Measurements from ENCODE around the gene COG6. TPM values are rescaled to one million over a fixed set of nuclear protein-coding genes. Genes with fewer than 3 reads are reported as not detected.

Gene COG6
- total and polyA plus RNA-seq, 2 experiments from 2014 or later = 35.2 to 40.4 TPM

DNA sequence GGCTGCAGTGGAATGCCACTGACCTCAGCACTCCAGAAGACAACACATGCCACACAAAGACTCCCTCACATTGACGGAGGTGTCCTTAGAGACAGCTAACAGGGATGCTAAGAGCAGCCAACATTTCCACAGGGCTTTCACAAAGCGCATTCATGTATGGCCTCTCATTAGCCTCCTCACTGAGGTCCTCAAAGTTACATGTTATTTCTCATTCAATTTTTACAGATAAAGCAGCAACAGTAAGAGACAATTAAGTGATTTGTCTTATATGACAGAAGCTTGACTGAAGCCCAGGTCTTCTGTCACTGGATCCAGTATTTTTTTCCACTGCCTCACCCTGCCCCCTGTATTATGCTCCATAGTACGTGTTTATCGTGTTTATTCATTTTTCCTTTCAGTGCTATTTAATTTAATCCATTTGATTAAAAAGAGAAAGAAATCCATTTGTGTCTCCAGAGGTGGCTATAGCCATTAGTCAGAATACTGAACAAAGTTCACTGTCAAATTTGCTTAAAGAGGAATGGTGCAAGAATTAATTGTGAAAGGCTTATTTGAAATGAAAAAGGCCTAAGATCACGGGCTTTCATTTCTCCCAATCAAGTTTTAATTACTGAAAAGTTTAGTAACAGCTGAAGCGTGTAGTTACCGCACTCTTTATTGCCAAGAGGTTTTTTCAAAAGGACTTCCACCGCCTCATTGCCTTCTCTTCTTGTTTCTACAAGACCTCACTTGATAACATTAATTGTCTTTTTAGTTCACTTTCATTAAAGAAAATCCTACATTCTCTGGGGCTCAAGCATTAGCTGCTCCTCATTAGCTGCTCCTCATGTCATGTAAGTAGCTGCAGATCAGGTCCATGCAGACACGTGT, 115.0 kb downstream of the COG6 start:
- Histone ChIP-seq H3K4me3 (no peak overlapping the region), H3K36me3 (ENCODE audit: low read depth) (no peaks in the 10 kb centered on the region), H3K9me2 (ENCODE audit: insufficient read depth) (no peaks in the 10 kb centered on the region), H3K79me2 (ENCODE audit: insufficient read depth) (no peaks in the 10 kb centered on the region), H3K9me3 (ENCODE audit: low read depth) (no peaks in the 10 kb centered on the region), H3K4me2 (ENCODE audit: unreplicated experiment) (no peak overlapping the region), H3K27me3 (replicated peaks; ENCODE audit: insufficient read depth) (no peaks in the 10 kb centered on the region), H4K20me1 (ENCODE audit: insufficient read depth) (no peaks in the 10 kb centered on the region), H3F3A (ENCODE audit: insufficient read depth) (0 out of 2 replicates have a peak, but pooled peaks cover 12% of the 10 kb centered on the region), H3K9ac (no peak overlapping the region), H3K27ac (no peak overlapping the region), H3K4me1 (ENCODE audit: insufficient read depth) (peaks cover 13% of the 10 kb centered on the region; the same call in 1 of the 2 replicates), H2AFZ (no peak overlapping the region)
- TF ChIP-seq EZH2phosphoT487 (IDR thresholded peaks at IDR 0.05; ENCODE audit: insufficient read depth, low read depth) (no peak), EZH2 (IDR thresholded peaks at IDR 0.05; ENCODE audit: insufficient read depth, poor library complexity, severe bottlenecking) (no peak)
- 93 to 96% methylated on average over 9 of the region's 9 CpGs for WGBS, 2 experiments (ENCODE audit: low coverage in 1 of 2, low lambda C conversion rate in 2 of 2, missing lambda C conversion rate in 2 of 2)
- DNase-seq = no peak
- in situ Hi-C loops (cut with MboI) = no loop called here

DNA sequence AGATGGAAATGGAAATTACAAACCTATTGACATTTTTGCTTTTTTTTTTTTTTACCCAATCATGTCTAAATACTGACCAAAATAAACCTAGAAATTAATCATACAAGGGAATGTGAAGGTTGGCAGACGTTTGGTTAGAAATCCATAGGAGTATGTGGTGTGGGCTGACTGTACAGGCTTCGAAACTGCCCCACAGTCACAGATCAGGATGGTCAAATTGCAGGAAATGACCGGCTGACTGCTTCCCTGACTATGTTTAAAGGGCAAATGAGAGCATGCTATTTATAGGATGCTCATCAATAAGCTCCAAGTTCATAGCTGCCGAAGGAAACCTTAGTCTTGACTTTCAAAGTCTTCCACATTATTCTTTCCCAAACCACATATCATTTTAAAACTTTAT, 118.4 kb downstream of the COG6 start:
- in situ Hi-C loops (cut with MboI) = no loop called here
- DNase-seq = peak; percentile 56
- no peak overlapping the region; the same call in 1 of the 2 replicates for H3K27ac ChIP-seq

DNA sequence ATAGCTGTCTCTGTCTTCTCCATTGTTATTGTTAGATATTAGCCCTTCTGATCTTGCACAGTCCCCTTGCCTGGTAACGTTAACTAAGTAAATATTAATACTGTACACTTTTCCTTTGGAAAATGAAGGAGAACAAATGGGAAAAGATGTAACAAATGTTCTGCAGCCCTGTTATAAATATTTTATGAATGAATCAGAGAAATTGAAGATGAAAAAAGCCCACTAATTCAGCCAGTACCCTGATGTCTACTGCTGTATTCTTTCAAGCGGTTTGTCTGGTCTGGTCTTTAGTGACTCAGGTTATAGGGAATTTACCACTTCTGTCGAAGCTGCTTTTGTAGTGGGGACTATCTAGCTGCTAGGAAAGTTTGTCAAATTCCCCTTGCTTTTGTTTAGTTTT, 121.0 kb downstream of the COG6 start:
- 75% methylated on average over 3 of the region's 3 CpGs for WGBS, 2 experiments (ENCODE audit: low coverage in 1 of 2, low lambda C conversion rate in 2 of 2, missing lambda C conversion rate in 2 of 2)
- peak; percentile 45 for DNase-seq
- Histone ChIP-seq H3K9ac (no peak overlapping the region), H3K27ac (no peak overlapping the region), H3K4me2 (ENCODE audit: unreplicated experiment) (no peak overlapping the region), H3K9me2 (ENCODE audit: insufficient read depth) (no peaks in the 10 kb centered on the region), H3K36me3 (ENCODE audit: low read depth) (no peaks in the 10 kb centered on the region), H3K4me3 (no peak overlapping the region), H3K79me2 (ENCODE audit: insufficient read depth) (no peaks in the 10 kb centered on the region), H3K27me3 (replicated peaks; ENCODE audit: insufficient read depth) (no peaks in the 10 kb centered on the region), H4K20me1 (ENCODE audit: insufficient read depth) (no peaks in the 10 kb centered on the region), H3K4me1 (ENCODE audit: insufficient read depth) (peaks cover 39% of the 10 kb centered on the region), H2AFZ (no peak overlapping the region), H3F3A (ENCODE audit: insufficient read depth) (peaks cover 23% of the 10 kb centered on the region; the same call in 1 of the 2 replicates), H3K9me3 (ENCODE audit: low read depth) (no peaks in the 10 kb centered on the region)
- in situ Hi-C loops (cut with MboI) = no loop called here
- TF ChIP-seq EZH2 (IDR thresholded peaks at IDR 0.05; ENCODE audit: insufficient read depth, poor library complexity, severe bottlenecking) (no peak), EZH2phosphoT487 (IDR thresholded peaks at IDR 0.05; ENCODE audit: insufficient read depth, low read depth) (no peak)

More for the DNA sequence above, 118.4 kb downstream of the COG6 start:
- Histone ChIP-seq H3K9me3 (ENCODE audit: low read depth) (no peaks in the 10 kb centered on the region), H3K79me2 (ENCODE audit: insufficient read depth) (no peaks in the 10 kb centered on the region), H3K9me2 (ENCODE audit: insufficient read depth) (no peaks in the 10 kb centered on the region), H3K4me3 (no peak overlapping the region), H3K4me2 (ENCODE audit: unreplicated experiment) (peak overlapping the region; percentile 8), H4K20me1 (ENCODE audit: insufficient read depth) (no peaks in the 10 kb centered on the region), H2AFZ (no peak overlapping the region), H3F3A (ENCODE audit: insufficient read depth) (peaks cover 23% of the 10 kb centered on the region; the same call in 1 of the 2 replicates), H3K4me1 (ENCODE audit: insufficient read depth) (peaks cover 28% of the 10 kb centered on the region), H3K27me3 (replicated peaks; ENCODE audit: insufficient read depth) (no peaks in the 10 kb centered on the region), H3K9ac (no peak overlapping the region), H3K36me3 (ENCODE audit: low read depth) (no peaks in the 10 kb centered on the region)
- TF ChIP-seq EZH2 (IDR thresholded peaks at IDR 0.05; ENCODE audit: insufficient read depth, poor library complexity, severe bottlenecking) = no peak
- TF ChIP-seq EZH2phosphoT487 (IDR thresholded peaks at IDR 0.05; ENCODE audit: insufficient read depth, low read depth) = no peak
- WGBS, 2 experiments (ENCODE audit: low coverage in 1 of 2, low lambda C conversion rate in 2 of 2, missing lambda C conversion rate in 2 of 2) = 36 to 37% methylated on average over 4 of the region's 4 CpGs

DNA sequence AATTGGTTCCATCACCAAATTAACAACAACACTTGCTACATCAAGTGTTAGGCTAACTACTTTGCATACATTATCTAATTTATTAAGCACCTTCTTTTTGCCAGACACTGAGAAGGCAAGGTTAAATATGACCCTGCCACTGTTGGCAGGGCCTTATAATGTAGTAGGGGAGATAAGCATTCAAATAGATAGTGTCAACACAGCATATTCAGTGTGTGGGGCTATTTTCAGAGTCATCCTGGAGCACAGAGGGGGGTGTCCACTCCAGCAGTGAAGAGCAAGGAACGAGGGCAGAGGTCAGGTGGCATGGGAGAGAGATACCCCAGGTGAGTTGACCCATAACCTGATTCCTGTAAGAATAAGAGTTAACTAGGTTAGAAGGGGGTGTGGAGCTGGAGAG, 121.6 kb downstream of the COG6 start:
- no peak for DNase-seq
- H3K9me2 ChIP-seq (ENCODE audit: insufficient read depth) = no peaks in the 10 kb centered on the region
- no peak overlapping the region for H2AFZ ChIP-seq
- H3K36me3 ChIP-seq (ENCODE audit: low read depth) = no peaks in the 10 kb centered on the region
- 88 to 92% methylated on average over 1 of the region's 1 CpG for WGBS, 2 experiments (ENCODE audit: low coverage in 1 of 2, low lambda C conversion rate in 2 of 2, missing lambda C conversion rate in 2 of 2)
- no peaks in the 10 kb centered on the region for H3K27me3 ChIP-seq (replicated peaks; ENCODE audit: insufficient read depth)
- no peak overlapping the region for H3K4me3 ChIP-seq
- in situ Hi-C loops (cut with MboI) = no loop called here
- peaks cover 23% of the 10 kb centered on the region; the same call in 1 of the 2 replicates for H3F3A ChIP-seq (ENCODE audit: insufficient read depth)
- no peaks in the 10 kb centered on the region for H3K79me2 ChIP-seq (ENCODE audit: insufficient read depth)
- H3K9ac ChIP-seq = no peak overlapping the region
- no peak overlapping the region for H3K27ac ChIP-seq
- H3K9me3 ChIP-seq (ENCODE audit: low read depth) = no peaks in the 10 kb centered on the region
- TF ChIP-seq EZH2 (IDR thresholded peaks at IDR 0.05; ENCODE audit: insufficient read depth, poor library complexity, severe bottlenecking) (no peak), EZH2phosphoT487 (IDR thresholded peaks at IDR 0.05; ENCODE audit: insufficient read depth, low read depth) (no peak)
- H4K20me1 ChIP-seq (ENCODE audit: insufficient read depth) = no peaks in the 10 kb centered on the region
- H3K4me1 ChIP-seq (ENCODE audit: insufficient read depth) = peaks cover 39% of the 10 kb centered on the region
- no peak overlapping the region for H3K4me2 ChIP-seq (ENCODE audit: unreplicated experiment)

All from GM23248 (cell line).